ENCODE data around the gene TSNAXIP1. TPM values are rescaled to one million over a fixed set of nuclear protein-coding genes. Genes with fewer than 3 reads are reported as not detected.
A peak's percentile ranks its signal among the peaks of the same experiment; 100 is the strongest.

Gene TSNAXIP1
- total RNA-seq, 2 donors from 2014 or later = 0.55 to 0.74 TPM

DNA sequence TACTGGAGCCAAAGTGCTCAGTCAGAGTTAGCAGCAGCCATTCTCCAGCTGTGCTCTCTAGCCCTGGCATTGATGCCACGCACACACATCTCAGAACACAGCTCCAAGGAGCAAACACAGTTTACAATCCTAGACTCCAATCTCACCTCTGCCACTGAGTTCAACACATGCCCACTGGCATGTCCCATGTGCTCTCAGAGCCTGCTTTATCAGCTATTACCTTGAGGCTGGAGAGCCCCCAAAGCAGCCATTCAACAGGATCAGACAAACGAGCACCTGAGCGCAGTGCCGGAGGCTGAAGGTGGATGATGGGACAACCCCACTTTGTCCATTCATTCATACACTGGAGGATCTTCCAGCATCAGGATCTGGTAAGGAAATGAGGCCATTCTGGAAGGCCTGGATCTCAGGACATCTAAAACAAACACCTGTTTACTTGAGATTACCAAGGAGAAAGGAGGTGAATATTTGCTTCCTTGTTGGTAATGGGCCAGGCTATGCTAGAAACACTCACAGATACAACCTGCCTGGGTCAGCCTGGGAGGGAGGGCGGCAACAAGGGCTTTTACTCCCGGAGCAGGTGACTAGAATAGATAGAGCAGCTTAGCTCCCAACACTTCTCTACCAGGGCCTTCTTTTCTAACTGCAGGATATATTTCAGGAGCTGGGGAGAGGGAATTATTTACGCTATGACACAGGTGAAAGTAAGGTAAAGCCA lies 25.7 kb upstream of the TSNAXIP1 start:
- DNase-seq (no peak), ATAC-seq (no peak)
- intact Hi-C loops (cut with DNase I) = no loop called here

GRCh38 chr16:67781565-67781921 lies 25.1 kb upstream of the TSNAXIP1 start:
- ATAC-seq (no peak), DNase-seq (no peak)
- intact Hi-C loops (cut with DNase I) = no loop called here

GRCh38 chr16:67782567-67783352 lies 23.9 kb upstream of the TSNAXIP1 start:
- no peak for DNase-seq
- no peak for ATAC-seq
- intact Hi-C loops (cut with DNase I) = no loop called here

- ATAC-seq = no peak
- DNase-seq = no peak
- intact Hi-C loops (cut with DNase I) = no loop called here
Measured at GRCh38 chr16:67783353-67783725, 23.4 kb upstream of the TSNAXIP1 start.

- DNase-seq (no peak), ATAC-seq (no peak)
- intact Hi-C loops (cut with DNase I) = no loop called here
Measured at GRCh38 chr16:67786491-67786890, 20.2 kb upstream of the TSNAXIP1 start.

DNA sequence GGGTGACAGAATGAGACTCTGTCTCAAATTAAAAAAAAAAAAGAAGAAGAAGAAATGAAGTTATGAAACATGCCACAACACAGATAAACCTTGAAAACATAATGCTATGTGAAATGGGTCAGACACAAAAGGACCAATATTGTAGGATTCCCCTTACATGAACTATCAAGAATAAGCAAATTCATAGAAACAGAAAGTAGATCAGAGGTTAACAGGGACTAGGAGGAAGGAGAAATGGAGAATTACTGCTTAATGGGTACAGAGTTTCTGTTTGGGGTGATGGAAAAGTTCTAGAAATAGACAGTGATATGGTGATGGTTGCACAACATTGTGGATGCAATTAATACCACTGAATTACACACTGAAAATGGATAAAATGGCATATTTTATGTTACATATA lies 16.6 kb upstream of the TSNAXIP1 start:
- intact Hi-C loops (cut with DNase I) = no loop called here
- no peak for ATAC-seq
- no peak for DNase-seq

DNA sequence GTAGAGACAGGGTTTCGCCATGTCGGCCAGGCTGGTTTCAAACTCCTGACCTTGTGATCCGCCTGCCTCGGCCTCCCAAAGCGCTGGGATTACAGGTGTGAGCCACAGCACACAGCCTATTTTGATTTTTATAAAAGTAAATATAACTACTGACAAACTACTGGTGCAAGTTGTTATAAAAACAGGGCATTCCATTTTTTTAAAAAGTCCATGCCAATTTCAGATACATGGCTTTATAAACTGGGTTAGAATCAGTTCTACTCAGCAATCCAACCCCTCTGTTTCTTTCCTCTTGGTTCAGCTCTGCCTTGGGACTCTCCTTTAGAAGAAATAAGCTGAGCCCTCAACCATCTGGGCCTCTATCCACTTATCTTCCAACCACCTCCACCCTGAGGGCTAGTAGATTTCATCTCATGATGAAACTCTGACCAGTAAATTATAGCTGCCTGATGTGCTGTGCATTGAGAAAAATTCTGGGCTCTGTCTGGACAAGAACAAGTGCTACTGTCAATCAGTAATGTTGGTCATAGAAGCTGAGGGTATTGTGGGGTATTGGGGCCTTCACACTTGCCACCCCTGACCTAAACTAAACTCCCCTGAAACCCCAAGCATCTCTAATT lies 10.5 kb upstream of the TSNAXIP1 start:
- no peak for ATAC-seq
- intact Hi-C loops (cut with DNase I) = no loop called here
- DNase-seq = no peak

DNA sequence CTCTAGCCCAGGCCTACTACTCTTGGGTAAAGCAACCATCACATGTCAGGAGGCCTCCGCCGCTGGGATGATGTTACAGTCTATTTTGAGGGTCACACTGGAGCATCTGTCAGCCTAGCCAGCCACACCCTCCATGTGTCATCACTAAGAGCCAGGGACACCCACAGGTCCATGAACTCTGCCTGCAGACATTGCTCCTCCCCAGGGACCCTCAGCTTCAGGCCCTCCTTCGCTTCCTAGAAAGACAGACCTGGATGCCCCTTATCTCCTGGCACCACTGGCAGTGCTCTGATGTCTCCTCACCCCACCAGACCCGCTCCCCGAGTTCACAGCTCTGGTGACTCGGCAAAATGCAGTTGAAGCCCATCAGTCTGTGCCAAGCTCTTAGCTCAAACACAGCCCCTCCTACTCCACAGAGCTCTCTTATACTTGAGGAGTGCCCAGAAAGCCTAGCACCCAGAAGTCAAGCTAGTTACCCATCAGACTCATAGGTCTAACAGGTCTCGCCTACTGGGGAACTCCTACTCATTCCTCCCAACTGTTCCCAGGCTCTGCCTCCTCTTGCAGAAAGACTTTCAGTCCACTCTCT lies 6.3 kb upstream of the TSNAXIP1 start:
- DNase-seq = peak; percentile 52
- intact Hi-C loops (cut with DNase I) = no loop called here

DNA sequence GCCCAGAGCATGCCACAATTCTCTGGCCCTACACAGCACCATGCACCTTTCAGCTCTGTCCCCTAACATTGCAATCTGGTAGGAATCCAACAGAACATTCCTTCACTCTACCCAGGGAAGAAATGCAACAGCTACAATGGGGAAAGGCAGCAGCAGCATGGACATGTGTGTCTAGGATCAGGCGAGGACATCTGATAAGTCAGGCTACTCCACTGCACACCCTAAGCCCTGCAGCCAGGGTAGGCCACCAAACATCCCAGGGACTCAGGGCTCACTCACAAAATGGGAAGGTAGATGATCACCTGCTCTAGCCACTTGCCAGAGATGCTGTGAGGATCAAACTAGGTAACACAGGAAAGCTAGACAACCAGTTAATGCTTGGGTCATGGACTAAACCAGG lies 5.4 kb upstream of the TSNAXIP1 start:
- no peak for ATAC-seq
- no peak for DNase-seq
- intact Hi-C loops (cut with DNase I) = no loop called here

More for the DNA sequence above, 6.3 kb upstream of the TSNAXIP1 start:
- ATAC-seq = peak; percentile 87 to 91

DNA sequence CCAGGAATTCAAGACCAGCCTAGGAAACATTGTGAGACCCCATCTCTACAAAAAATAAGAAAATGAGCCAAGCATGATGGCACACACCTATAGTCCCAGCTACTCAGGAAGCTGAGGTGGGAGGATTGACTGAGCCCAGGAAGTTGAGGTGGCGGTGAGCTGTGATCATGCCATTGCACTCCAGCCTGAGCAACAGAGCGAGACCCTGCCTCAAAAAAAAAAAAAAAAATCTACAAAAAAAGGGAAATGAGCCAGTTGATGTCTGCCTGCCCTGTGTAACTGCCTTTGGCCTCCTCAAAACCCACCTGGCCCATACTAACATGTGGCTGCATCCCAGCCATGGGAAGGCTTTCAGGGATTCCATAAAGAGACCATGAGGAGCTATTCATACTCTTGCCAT lies 4.8 kb upstream of the TSNAXIP1 start:
- intact Hi-C loops (cut with DNase I) = no loop called here
- no peak for ATAC-seq
- no peak for DNase-seq

- no peak for ATAC-seq
- intact Hi-C loops (cut with DNase I) = no loop called here
- DNase-seq = no peak
Measured at GRCh38 chr16:67803894-67804293, 2.8 kb upstream of the TSNAXIP1 start.

GRCh38 chr16:67804853-67805542 lies 1.7 kb upstream of the TSNAXIP1 start:
- DNase-seq = no peak
- no peak for ATAC-seq
- intact Hi-C loops (cut with DNase I) = loop anchor here in 1 of 2 donors (5.0 kb wide), 1 partner anchor 133 kb away; no protein-coding TSS in a partner anchor

GRCh38 chr16:67805718-67806427 lies 816 bp upstream of the TSNAXIP1 start:
- ATAC-seq (peak in 1 of 2 donors; percentile 9), DNase-seq (peak; percentile 30)
- intact Hi-C loops (cut with DNase I) = loop anchor here in 1 of 2 donors (5.0 kb wide), 1 partner anchor 134 kb away; no protein-coding TSS in a partner anchor

- intact Hi-C loops (cut with DNase I) = loop anchor here in 1 of 2 donors (5.0 kb wide), 1 partner anchor 135 kb away; no protein-coding TSS in a partner anchor
- no peak for ATAC-seq
- DNase-seq = no peak
Measured at GRCh38 chr16:67807148-67807682, 526 bp downstream of the TSNAXIP1 start.

DNA sequence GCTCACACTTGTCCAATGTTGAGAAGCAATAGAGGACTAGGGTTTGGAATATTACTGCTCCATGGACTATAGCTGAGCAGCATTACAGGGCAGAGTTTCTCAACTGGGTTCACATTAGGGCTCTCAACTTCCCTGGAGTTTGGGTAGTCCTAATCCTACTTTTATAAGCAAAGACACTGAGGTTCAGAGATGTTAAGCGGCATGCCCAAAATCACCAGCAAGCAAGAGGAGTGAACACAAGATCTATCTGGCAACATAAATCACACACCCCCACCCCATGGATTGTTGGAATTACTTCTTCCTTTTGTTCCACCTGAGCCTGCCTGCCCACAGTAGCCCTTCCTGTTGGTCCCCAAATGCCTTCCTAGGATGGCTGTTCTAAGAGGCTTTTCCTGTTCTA lies 5.2 kb downstream of the TSNAXIP1 start:
- DNase-seq (no peak), ATAC-seq (no peak)
- intact Hi-C loops (cut with DNase I) = loop anchor here in 1 of 2 donors (10.0 kb wide), 2 partner anchors 137 to 233 kb away; no protein-coding TSS in a partner anchor

DNA sequence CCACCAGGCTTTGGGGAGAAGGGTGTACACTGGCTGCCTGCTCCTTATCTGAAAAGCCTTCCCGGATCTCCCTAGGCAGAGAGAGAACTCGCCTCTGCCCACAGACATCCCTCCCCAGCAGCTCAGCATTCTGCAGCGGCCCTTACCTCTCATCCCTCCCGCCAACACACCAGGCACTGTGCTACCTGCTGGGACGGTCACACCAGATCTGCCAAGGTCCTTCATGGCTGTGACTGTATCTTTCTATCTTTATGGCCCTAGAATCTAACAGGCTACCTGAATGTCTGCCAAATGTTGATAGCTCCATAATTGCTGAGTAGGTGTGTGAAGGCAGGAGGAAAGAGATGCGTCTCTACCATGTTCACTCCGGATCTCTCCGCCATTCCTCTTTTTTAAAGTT lies 7.9 kb downstream of the TSNAXIP1 start:
- DNase-seq (no peak), ATAC-seq (no peak)
- intact Hi-C loops (cut with DNase I) = loop anchor here (2.0 to 10.0 kb wide), 4 partner anchors 114 to 230 kb away; no protein-coding TSS in a partner anchor

- ATAC-seq (no peak), DNase-seq (no peak)
- intact Hi-C loops (cut with DNase I) = no loop called here
Measured at GRCh38 chr16:67820608-67821259, 14.0 kb downstream of the TSNAXIP1 start.

- ATAC-seq (no peak), DNase-seq (no peak)
- intact Hi-C loops (cut with DNase I) = no loop called here
Measured at GRCh38 chr16:67822511-67822910, 15.8 kb downstream of the TSNAXIP1 start.
